Glomerular endothelial cell (primary cell): Measurements from ENCODE around the gene RAB31. TPM values are rescaled to one million over a fixed set of nuclear protein-coding genes. Genes with fewer than 3 reads are reported as not detected.
"Not testable (repeated sequence)": the region's sequence is repeated elsewhere in the genome, so short reads cannot be mapped to it uniquely, and the experiment has no call there.

Source experiments
- DNase-seq: peaks from one replicate; pipeline ENCODE4 v3.0.0-alpha.2; 2011; ENCODE audit warnings: low read depth, low spot score; ENCODE audit errors: extremely low read depth
- total RNA-seq: library from RNA; depleted of rRNA; stranded (reverse); fragments of >200 nt; gene quantifications from 2 replicates; pipeline ENCODE4 v1.2.3, GENCODE V29; 2015

RAB31 gene
- total RNA-seq, 1 donor from 2014 or later, result 19.4 TPM

DNA sequence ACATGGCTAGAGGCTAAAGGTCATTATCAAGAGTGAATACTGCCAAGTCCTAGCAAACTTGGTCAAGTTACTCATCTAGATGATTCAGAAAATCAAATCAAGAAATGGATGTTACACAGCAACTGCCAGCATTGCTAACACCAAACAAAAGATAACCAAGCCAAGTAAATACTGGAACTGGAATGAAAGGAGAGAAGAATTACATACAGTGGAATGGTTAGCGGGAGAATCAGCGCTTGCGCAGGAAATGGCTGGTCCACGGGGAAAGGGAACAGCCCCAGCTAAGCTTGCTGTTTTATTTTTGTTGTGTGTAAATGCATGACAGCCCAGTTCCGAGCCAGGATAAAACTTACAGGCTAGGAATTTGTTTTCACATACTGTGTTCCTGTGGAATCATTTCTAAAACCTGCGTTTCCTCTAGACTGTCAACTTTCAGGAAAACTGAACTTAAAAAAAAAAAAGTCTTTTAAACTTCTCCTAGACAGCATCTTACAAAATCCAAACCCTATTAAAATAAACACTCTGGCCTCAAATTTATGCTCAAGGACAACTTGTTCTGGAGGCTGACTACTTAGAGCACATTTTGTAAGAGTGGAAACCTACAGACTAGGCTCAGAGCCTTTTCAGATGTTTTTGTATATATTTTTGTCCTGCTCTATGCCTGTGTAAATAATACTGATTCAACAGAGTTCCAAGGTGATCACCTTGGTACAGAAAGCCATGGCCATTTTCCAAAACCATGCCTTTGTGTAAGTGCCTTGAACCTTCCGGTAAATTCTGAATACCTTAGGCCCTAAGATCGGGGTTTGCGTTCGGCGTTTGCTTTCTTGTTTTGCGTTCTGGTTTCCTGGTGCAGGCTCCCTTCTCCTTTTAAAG lies 146.9 kb downstream of the RAB31 start:
- DNase-seq, result no peak

DNA sequence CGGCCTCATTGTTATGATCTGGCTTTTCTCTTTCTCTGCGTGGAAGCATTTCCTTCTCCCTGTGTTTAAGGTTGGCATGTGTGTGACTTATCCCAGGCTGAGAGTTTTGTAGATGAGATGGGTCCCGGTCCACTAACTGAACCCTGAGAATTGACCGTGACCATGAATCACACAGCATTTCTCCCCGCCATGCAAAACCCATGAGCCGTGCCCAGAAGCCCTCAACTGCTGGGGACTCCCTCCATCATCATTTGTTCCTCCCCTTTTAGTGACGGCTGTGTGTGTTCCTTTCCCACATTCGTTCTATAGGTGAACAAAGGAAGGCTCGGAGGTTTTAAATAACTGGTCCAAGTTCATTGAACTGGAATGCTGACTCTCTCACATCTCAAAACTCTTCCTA lies 147.6 kb downstream of the RAB31 start:
- no peak for DNase-seq

DNA sequence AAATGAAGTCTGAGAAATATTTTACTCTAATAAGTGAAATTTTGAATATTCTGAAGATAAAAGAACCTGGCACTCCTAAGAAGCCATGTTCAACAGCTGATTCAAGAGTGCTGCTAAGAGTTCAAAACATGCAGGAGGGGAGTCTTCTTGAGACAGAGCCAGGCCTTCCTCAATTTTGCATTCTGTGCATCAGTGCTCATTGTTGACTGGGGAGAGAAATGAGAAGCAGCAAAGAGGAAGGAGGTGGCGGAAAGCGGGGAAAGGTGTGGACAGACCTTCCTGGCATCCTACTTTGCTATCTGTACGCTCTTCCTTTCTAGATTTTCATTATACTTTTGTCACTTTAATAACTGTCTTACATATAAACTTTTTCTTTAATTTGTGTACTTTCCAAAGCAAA lies 148.0 kb downstream of the RAB31 start:
- no peak for DNase-seq

DNA sequence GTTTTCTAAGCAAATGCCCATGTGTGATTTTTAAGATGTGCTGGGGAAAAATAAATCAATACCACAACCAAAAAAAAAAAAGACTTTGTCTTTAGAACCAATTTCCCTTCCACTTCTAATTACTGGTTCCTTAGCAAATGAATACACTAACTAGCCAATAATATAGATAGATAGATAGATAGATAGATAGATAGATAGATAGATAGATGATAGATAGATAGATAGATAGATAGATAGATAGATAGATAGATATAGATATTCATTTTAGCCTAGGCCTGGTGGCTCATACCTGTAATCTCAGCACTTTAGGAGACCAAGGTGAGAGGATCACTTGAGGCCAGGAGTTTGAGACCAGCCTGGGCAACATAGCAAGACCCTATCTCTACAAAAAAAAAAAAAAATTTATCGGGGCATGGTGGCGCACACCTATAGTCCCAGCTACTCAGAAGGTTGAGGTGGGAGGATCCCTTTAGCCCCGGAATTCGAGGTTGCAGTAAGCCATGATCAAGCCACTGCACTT lies 149.4 kb downstream of the RAB31 start:
- DNase-seq, result not testable (repeated sequence)

DNA sequence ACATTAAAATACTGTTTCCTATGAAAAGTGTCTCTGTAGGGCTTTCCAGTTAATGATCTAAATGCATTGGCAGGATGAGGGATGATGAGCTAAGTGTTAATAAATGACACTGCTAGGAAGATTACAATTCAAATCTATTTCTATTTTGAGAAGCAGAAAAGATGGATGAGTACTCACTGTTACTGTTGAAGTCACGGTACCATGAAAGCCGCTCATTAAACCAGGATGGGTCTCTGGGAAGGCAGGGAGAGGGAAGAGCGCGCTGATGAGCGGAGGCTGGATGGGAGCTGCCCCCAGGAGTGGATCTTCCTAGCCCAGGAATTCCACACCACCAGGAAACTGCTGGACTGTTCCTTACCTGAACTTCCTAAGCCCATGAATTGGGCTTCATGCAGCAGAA lies 150.5 kb downstream of the RAB31 start:
- no peak for DNase-seq

DNA sequence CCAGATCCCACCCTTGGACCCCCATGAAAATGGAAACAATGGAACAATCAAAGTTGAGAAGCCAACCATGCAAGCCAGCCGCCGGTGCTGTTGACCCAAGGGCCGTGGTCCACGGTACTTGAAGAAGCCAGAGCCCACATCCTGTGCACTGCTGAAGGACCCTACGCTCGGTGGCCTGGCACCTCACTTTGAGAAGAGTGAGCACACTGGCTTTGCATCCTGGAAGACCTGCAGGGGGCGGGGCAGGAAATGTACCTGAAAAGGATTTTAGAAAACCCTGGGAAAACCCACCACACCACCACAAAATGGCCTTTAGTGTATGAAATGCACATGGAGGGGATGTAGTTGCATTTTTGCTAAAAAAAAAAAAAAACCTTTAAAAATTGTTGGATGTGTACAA lies 151.1 kb downstream of the RAB31 start:
- no peak for DNase-seq

DNA sequence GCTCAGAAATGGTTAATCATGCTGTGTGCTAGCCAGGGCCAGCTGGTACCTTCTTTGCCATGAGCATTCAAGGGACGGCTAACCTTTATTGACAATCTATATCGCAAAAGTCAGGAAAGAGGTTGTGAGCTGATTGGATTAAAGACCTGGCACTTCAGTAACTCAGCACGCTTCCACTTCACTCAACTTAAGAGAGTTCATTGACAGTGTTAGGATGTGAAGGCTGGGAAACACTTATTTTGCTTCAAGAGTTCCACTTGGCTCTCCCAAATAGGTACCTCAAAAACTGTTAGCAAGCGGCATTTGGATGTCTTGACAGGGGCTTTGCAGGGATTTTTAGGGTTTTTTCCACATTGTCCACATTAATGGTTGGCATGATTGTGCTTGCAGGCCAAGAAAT lies 152.6 kb downstream of the RAB31 start:
- no peak for DNase-seq

DNA sequence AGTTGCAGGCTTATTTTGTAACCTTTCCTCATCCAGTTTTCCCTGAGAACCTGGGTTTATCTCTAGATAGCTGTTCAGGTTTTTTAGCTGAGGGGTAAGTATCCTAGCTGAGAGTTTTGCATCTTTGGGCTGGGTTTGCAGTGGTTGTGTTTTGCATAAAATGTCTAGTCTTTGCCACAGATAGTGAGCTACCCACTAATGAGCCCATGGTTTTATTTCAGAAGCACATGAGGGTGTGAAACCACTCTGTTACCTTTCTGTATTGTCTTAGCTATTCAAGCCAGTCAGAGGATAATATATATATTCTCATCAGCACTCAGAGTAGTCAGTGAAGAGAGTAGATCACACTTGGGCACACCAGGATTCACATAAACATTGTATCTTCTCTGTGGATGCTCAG lies 153.1 kb downstream of the RAB31 start:
- no peak for DNase-seq

DNA sequence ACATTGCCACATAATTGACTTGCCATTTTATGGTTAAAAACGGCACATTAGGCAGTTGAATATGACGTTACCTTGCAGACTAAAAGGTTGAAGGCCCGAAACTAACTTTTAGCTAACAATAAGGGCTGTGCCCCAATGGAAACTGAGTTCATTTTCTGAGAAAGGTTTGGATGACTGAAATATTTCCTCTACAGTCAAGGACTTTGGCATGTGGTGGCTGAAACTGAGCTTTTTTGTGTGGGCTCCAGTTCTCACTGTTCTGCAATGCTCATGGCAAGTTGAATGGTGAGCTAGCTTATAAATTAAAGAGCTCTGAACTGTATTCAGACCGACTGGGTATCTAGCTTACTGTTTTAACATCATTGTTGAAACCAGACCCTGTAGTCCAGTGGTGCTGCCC lies 153.8 kb downstream of the RAB31 start:
- no peak for DNase-seq

DNA sequence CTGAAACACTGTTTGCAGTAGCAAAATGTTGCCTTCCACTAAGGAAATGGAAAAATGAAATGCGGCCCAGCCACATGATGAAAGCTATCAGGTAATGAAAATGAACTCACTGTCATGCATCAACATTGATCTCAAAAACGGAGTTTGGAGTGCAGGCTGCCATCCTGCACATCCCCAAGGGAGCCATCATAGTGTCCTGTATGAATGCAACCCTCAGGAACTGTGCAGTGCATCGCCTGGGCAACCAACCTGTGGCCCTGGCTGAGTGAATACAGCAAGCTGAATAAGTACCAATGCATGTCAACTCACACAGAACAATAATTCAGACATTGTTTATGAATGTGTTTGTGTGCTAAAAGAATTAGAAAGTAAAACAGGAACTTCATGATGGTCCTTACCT lies 154.6 kb downstream of the RAB31 start:
- no peak for DNase-seq

DNA sequence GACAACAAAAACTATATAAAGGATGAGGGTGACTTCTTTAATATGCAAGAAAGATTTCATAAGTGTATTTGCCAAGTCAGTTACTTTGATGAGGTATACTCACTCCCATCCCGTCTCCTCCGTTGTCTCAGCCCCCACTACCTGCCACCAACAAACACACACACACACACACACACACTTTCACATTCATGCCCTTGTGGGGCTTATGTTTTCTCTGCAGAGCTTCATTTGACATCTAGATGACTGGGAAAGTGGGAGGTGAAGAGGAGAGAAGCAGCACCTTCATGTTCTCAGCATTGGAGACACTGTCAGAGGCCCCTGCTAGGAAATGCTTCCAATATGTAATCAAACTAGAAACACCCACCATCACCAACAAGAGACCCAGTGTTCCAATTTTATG lies 155.2 kb downstream of the RAB31 start:
- DNase-seq, result no peak

DNA sequence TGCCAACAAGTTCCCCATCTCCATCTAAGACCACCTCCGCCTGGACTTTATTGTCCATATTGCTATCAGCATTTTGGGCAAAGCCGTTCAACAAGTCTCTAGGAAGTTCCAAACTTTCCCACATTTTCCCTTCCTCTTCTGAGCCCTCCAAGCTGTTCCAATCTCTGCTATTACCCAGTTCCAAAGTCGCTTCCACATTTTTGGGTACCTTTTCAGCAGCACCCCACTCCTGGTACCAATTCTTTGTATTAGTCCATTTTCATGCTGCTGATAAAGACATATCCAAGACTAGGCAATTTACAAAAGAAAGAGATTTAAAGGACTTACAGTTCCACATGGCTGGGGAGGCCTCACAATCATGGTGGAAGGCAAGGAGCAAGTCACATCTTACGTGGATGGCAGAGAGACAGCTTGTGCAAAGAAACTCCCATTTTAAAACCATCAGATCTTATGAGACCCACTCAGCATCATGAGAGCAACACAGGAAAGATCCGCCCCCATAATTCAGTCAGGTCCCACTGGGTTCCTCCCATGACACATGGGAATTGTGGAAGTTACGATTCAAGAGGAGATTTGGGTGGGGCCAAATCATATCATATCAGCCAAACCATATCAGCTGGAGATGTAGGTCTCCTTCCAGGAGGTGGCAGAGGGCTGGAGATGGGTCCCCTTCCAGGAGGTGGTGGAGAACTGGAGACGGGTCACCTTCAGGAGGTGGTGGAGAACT lies 157.8 kb downstream of the RAB31 start:
- no peak for DNase-seq

DNA sequence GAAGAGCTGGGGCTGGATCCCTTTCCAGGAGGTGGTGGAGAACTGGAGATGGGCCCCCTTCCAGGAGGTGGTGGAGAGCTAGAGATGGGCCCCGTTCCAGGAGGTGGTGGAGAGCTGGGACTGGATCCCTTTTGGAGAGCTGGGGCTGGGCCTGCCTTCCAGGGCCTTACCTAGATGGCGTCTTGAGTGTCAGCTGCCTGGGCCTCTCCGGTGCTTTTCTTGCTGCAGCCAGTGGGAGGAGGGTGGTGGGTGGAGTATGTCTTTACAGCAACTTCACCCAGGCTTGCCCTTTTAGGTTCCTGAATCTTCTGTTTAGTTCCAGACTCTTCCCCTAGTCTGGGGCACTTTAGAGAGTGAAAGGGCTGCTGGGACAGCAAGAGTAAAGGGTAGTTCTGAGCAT lies 158.5 kb downstream of the RAB31 start:
- no peak for DNase-seq

DNA sequence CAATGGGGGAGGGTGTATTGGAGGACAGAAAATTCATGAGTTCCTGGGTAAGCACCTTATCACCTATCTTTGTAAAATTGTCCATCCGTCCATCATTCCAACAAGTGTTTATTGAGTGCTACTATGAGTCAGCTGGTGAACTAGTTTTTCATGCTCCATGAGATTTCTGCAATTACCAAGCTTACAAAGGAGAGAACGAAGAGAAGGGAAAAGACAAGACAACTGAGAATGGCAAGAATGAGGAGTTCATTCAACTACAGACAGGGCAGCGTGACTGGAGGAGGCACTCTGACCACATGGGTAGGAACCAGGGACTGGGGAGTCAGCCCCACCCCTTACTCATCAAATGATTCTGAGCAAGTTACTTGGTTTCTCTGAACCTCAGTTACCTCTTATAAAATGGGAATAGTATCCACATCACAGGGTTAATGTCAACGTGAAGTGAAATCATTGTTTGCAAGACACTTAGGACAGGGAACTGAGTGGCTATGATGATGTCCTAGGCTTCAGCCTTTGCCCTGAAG lies 159.0 kb downstream of the RAB31 start:
- no peak for DNase-seq

DNA sequence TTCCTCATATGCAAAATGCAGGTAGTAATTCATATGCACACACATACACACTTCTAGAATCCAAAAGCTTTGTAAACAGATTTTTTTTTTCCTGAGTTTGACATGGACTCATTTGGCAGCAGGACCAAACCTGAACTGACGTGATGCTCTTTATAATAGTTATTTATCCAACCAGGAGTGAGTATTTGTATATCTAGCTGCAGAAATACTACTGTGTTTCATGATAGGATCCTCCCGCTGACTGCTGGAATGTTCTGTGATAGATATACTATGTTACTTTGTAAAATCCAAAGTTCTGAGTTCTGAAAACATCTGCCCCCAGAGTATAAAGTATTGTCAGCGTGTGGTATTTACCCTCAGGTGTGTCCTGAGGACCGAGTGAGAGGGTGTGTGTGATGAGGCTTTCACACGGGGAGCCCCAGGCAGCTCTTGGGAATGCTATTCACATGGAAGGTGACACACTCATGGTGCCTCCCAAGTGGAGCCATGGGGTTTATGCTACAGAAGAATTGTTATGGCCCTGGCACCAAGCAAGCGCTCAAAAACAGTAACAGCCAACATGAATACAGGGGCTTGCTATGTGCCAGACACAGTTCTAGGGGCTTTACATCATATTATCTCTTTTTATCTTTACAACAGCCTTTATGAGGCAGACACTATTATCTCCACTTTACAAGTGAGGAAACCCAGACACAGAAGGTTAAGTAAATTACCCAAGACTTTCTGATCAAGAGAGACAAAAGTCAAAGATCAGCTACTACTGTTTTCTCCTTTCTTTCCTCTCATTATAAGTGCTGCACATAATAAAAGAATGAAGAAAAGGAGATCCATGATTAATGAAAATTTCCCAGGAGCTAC lies 161.0 kb downstream of the RAB31 start:
- DNase-seq, result no peak

DNA sequence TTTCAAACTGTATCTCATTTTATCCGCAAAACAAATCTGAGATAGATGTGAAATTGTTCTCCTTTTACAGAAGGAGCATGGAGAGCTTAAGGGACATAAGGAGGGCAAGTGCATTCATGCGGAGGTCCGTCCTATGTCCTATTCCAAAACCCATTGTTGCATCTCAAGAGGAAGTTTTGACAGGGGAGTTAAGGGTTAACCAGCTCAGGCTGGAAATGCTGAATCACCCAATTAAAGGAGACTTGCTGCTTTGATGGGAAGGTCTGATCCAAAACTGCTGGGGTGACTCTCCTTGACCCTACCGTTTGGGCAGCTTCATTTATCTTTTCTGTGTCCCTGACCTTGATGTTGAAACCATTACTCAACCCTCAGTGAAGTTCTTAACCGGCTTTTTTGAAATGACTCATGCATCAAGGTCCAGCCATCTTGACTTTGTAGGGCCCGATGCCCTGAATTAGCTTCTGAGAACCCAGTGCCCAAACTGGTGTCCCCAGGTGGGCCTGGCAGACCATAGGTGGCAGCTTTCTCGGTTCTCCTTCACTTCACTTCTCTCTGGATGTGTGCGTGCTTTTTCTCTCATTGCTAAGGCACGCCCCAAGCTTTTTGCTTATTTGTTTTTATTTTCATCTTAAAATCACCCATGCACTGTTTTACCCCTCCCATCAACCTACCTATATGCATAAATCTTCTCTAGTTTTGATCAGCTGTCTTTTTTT lies 161.8 kb downstream of the RAB31 start:
- DNase-seq, result no peak

DNA sequence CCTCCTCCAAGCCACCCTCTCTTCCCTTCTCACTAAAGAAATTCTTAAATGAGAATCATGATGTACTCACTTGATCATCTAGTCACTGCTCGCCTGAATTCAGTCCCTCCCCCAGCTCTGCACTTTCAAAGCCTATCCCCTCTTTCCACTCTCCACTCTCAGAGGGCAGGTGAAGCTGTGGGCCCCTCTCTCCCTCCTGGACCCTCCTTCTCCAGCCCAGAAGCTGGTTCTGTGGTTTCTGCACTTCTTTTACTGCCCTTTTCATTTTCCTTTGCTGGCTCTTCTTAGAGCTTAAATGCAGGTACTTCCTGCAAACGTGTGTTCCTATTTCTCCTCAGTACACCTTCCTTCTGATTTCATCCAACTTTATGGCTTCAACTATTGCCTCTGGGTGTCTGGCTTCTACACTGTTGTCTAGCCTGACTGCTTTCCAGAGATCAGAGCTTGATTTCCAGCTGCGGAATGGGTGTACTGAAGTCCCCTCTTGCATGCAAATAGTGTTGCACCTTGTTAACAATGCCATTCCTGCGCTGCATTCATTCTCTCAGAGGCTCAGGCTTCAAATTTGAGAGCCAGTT lies 162.4 kb downstream of the RAB31 start:
- DNase-seq, result no peak

DNA sequence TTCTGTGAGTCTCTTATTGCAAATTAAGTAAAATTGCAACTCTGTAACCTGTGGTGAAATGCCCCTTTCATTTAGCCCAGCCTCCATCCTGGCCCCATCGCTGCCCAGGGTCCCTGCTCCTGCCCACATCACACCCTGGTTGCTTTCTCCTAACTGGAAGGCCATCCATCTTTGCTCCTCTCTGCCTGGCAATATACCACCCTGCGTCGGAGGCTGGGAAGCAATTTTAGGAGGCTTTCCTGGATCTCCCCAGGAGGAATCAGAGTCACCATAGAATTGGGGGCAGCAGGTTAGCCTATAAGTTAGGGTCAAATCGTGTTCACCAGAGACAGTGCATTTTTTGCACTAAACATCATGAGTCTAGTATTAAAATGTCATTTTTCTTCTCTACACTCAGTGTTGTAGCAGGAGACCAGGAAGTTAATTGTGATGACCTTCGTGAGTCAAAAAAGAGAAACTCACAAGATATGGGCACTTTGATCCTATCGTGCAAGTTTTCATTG lies 163.2 kb downstream of the RAB31 start:
- DNase-seq, result no peak

DNA sequence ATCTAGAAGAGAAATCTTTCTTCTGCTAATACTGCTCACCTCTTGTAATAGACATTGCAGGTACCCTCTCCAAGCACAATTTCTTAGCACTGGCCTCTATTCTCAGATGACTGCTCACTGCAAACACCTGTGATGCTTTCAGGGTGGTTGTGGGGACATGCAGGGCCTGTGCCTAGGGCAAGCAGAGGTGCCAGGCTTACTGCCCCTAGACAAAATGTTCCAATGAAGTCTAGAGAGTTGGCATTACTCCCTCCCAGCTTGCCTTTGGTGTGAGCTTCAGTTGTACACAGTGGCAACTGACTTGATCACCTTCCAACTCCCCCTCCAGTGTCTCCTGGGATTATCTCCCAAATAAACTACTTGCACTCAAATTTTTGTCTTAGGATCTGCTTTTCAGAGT lies 164.7 kb downstream of the RAB31 start:
- DNase-seq, result no peak

DNA sequence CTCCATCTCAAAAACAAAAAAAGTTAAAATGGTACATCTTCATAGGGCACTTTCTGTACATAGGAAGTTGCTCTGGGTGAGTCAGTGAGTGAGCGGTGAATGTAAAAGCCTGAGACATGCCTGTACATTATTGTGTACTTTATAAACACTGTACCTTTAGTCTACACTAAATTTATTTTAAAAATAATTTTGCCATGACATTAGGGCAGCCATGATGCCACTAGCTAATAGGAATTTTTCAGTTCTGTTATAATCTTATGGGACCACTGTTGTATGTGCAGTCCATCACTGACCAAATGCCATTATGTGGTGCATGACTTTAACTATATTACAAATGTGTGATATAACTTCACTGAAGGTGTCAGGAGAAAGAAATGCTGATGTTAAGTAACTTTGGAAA lies 166.6 kb downstream of the RAB31 start:
- no peak for DNase-seq
